Measurements from ENCODE around the gene KCNH6.
A peak's percentile ranks its signal among the peaks of the same experiment; 100 is the strongest.

KCNH6 gene

DNA sequence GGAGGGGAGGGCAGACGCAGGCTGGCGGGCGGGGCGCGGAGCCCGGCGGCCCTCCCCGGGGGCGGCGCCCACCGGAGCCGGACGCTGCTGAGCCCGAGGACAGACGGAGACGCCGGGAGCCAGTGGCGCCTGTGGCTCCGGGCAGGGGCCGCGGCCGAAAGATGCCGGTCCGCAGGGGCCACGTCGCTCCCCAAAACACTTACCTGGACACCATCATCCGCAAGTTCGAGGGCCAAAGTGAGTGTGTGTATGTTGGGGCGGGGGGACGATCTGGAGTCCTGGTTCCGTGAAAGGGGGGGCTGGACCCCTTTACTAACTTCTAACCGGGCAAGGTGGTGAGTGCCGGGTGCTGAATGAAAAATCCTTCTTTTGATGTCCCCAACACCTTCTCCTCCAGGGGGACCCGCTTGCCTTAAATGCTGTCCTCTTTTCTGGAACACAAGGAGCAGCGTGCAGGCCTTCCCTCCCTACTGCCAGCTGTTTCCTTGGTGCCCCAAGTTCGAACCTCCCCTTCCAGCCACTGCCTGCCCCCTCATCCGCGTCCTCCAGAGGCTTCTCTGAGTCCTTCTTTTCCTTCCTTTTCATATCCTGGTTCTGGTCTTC, at the start of gene KCNH6:
Gene KCNH6, plus strand, starts transcription at position 106 of the 603 bp plus-strand sequence. Its CDS starts 56 bp downstream, at position 162.
- Histone ChIP-seq H3K4me1 (ENCODE audit: control insufficient read depth, insufficient read depth, low read length) (peaks cover 5% of the 10 kb centered on the region), H3K36me3 (ENCODE audit: control insufficient read depth, insufficient read depth, low read length) (no peaks in the 10 kb centered on the region), H3K9me3 (ENCODE audit: control insufficient read depth, insufficient read depth, low read length) (no peaks in the 10 kb centered on the region), H3K9ac (ENCODE audit: low read depth, low read length) (no peak within 1 kb of the TSS), H3K4me3 (ENCODE audit: low read depth, low read length) (peak within 1 kb of the TSS; percentile 66), H3K27me3 (ENCODE audit: control insufficient read depth, insufficient read depth, low read length) (peaks cover 6% of the 10 kb centered on the region)

DNA sequence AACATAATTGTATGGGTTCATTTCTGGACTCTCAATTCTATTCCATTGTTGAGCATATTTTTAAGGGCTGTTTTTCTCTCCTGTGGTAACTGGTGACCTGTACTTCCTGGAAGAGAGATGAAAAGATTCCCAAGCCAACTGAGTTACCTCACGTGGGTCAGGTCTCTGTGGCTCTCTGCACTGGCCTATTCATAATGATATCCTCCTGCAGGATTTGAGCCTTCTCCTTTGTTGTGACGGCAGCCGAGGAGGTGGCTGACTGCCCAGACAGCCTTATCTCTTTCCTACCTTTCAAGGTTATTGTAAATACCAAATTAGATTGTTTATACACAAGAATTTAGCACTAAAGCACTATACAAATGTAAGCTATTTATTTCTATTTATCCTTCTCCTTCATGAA, 49.0 kb upstream of the KCNH6 start:
- Histone ChIP-seq H3K4me1 (ENCODE audit: control insufficient read depth, insufficient read depth, low read length) (peaks cover 17% of the 10 kb centered on the region), H3K27me3 (ENCODE audit: control insufficient read depth, insufficient read depth, low read length) (peaks cover 17% of the 10 kb centered on the region), H3K9ac (ENCODE audit: low read depth, low read length) (no peak overlapping the region), H3K36me3 (ENCODE audit: control insufficient read depth, insufficient read depth, low read length) (no peaks in the 10 kb centered on the region), H3K9me3 (ENCODE audit: control insufficient read depth, insufficient read depth, low read length) (no peaks in the 10 kb centered on the region), H3K4me3 (ENCODE audit: low read depth, low read length) (no peak overlapping the region)

DNA sequence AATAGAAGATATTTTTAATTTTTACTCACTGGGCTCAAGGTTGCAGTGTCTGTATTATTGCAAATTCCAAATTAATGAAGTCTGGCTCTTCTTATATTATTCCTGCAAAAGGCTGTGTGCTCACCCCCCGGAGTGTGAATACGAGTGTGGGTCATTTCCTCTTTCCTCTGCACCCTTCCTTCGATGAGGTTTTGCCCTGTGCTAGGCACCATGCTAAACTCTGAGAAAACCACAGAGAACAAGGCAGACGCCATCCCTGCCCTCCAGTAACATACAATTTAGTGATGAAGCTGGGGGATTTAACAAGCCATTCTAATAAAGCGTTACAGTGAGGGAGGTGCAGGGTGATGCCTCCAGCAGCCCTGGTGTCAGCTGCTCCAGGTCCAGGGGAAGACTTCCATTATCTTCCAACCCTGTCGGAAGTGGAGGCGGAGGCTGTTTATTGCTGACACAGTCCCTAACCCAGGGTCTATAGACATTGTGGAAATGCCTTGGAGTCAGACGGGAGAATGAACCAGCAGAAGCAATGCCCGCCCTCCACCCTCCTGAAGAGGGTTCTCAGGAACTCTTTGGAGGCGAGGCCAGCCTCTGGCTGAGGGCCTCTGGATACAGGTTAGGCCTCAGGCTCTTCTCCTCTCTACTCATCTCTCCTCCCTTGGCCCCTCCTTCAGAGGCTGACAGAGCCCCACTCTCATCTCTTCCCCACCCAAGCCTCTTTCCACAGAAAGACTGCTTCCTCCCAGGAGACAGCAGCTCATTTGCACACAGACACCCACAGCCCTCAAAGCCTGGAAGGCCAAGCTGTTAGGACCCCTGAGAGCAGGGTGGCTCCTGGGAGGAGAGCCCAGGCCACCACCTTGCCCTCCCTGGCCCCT, 48.3 kb upstream of the KCNH6 start:
- H3K27me3 ChIP-seq (ENCODE audit: control insufficient read depth, insufficient read depth, low read length): peaks cover 17% of the 10 kb centered on the region
- H3K36me3 ChIP-seq (ENCODE audit: control insufficient read depth, insufficient read depth, low read length): no peaks in the 10 kb centered on the region
- H3K4me3 ChIP-seq (ENCODE audit: low read depth, low read length): no peak overlapping the region
- H3K4me1 ChIP-seq (ENCODE audit: control insufficient read depth, insufficient read depth, low read length): peaks cover 17% of the 10 kb centered on the region
- H3K9ac ChIP-seq (ENCODE audit: low read depth, low read length): no peak overlapping the region
- no peaks in the 10 kb centered on the region for H3K9me3 ChIP-seq (ENCODE audit: control insufficient read depth, insufficient read depth, low read length)

- Histone ChIP-seq H3K27me3 (ENCODE audit: control insufficient read depth, insufficient read depth, low read length) (peaks cover 17% of the 10 kb centered on the region), H3K4me1 (ENCODE audit: control insufficient read depth, insufficient read depth, low read length) (peaks cover 17% of the 10 kb centered on the region), H3K36me3 (ENCODE audit: control insufficient read depth, insufficient read depth, low read length) (no peaks in the 10 kb centered on the region), H3K4me3 (ENCODE audit: low read depth, low read length) (peak overlapping the region; percentile 53), H3K9ac (ENCODE audit: low read depth, low read length) (no peak overlapping the region), H3K9me3 (ENCODE audit: control insufficient read depth, insufficient read depth, low read length) (no peaks in the 10 kb centered on the region)
These were observed 47.4 kb upstream of the KCNH6 start for GRCh38 chr17:63475491-63476412.

DNA sequence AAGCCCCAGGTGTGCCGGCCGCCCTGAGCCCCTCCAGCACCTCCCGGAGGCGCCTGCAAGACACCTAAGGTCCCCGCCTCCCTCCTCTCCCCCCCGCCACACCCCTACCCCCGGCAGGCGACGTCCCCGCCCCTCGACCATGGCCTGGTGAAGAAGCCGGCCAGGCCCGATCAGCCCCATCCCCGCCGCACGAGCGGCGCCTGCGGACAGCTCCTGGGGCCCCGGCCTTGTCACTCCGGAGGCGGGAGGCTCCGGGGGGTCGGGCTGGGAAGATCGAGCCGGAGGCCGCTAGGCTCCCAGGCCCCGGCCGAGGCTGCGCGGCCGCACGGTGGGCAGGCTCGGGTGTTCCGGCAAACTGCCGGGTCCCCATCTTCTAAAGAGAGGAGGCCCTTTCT, 46.7 kb upstream of the KCNH6 start:
- Histone ChIP-seq H3K36me3 (ENCODE audit: control insufficient read depth, insufficient read depth, low read length) (no peaks in the 10 kb centered on the region), H3K27me3 (ENCODE audit: control insufficient read depth, insufficient read depth, low read length) (peaks cover 17% of the 10 kb centered on the region), H3K9me3 (ENCODE audit: control insufficient read depth, insufficient read depth, low read length) (no peaks in the 10 kb centered on the region), H3K4me1 (ENCODE audit: control insufficient read depth, insufficient read depth, low read length) (peaks cover 17% of the 10 kb centered on the region), H3K9ac (ENCODE audit: low read depth, low read length) (no peak overlapping the region), H3K4me3 (ENCODE audit: low read depth, low read length) (peak overlapping the region; percentile 53)

- H3K27me3 ChIP-seq (ENCODE audit: control insufficient read depth, insufficient read depth, low read length): peaks cover 17% of the 10 kb centered on the region
- H3K4me1 ChIP-seq (ENCODE audit: control insufficient read depth, insufficient read depth, low read length): peaks cover 17% of the 10 kb centered on the region
- H3K9me3 ChIP-seq (ENCODE audit: control insufficient read depth, insufficient read depth, low read length): no peaks in the 10 kb centered on the region
- H3K9ac ChIP-seq (ENCODE audit: low read depth, low read length): no peak within 1 kb of the TSS
- no peaks in the 10 kb centered on the region for H3K36me3 ChIP-seq (ENCODE audit: control insufficient read depth, insufficient read depth, low read length)
- H3K4me3 ChIP-seq (ENCODE audit: low read depth, low read length): peak within 1 kb of the TSS; percentile 73
These were observed 46.2 kb upstream of the KCNH6 start, which contains the start of gene ACE for GRCh38 chr17:63476854-63477479. Gene ACE (plus strand): TSS chr17:63477061. CDS start chr17:63477095, 34 bp downstream.

- H3K4me1 ChIP-seq (ENCODE audit: control insufficient read depth, insufficient read depth, low read length): peaks cover 17% of the 10 kb centered on the region
- H3K4me3 ChIP-seq (ENCODE audit: low read depth, low read length): peak overlapping the region; percentile 73
- H3K27me3 ChIP-seq (ENCODE audit: control insufficient read depth, insufficient read depth, low read length): peaks cover 17% of the 10 kb centered on the region
- no peak overlapping the region for H3K9ac ChIP-seq (ENCODE audit: low read depth, low read length)
- no peaks in the 10 kb centered on the region for H3K9me3 ChIP-seq (ENCODE audit: control insufficient read depth, insufficient read depth, low read length)
- H3K36me3 ChIP-seq (ENCODE audit: control insufficient read depth, insufficient read depth, low read length): no peaks in the 10 kb centered on the region
These were observed 45.4 kb upstream of the KCNH6 start for GRCh38 chr17:63477480-63478440.

DNA sequence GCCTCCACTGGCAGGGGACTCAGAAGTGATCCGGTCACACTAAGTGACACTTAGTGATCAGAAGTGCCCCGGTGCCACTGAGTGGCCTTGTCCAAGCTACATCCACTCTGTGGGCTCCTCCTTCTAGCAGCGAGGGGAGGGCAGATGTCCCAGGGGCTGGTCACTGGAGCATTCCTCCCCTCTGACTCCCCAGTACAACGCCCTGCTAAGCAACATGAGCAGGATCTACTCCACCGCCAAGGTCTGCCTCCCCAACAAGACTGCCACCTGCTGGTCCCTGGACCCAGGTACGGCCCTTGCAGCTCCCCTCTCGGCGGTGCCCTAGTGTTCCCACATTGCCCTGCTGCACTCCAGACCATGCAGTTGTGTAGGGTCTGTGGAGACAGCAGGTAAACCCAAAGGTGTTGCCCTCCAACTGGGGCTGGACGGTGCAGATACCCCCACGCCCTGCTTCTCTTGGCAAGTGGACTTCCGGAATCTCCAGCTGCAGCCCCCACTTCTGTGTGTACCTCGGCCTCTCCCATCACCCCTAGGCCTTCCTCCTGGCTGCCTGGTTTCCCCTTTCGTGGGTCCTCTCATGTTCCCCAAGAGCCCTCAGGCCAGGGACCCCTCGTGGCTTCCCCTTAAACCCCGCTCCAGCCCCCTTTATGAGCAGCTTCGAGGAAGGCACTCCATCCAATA, 44.2 kb upstream of the KCNH6 start:
- H3K36me3 ChIP-seq (ENCODE audit: control insufficient read depth, insufficient read depth, low read length): no peaks in the 10 kb centered on the region
- peak overlapping the region; percentile 3 for H3K4me3 ChIP-seq (ENCODE audit: low read depth, low read length)
- H3K27me3 ChIP-seq (ENCODE audit: control insufficient read depth, insufficient read depth, low read length): peaks cover 17% of the 10 kb centered on the region
- H3K9me3 ChIP-seq (ENCODE audit: control insufficient read depth, insufficient read depth, low read length): no peaks in the 10 kb centered on the region
- no peak overlapping the region for H3K9ac ChIP-seq (ENCODE audit: low read depth, low read length)
- peaks cover 17% of the 10 kb centered on the region for H3K4me1 ChIP-seq (ENCODE audit: control insufficient read depth, insufficient read depth, low read length)

- no peaks in the 10 kb centered on the region for H3K36me3 ChIP-seq (ENCODE audit: control insufficient read depth, insufficient read depth, low read length)
- peaks cover 17% of the 10 kb centered on the region for H3K4me1 ChIP-seq (ENCODE audit: control insufficient read depth, insufficient read depth, low read length)
- no peak overlapping the region for H3K9ac ChIP-seq (ENCODE audit: low read depth, low read length)
- no peak overlapping the region for H3K4me3 ChIP-seq (ENCODE audit: low read depth, low read length)
- H3K27me3 ChIP-seq (ENCODE audit: control insufficient read depth, insufficient read depth, low read length): peaks cover 17% of the 10 kb centered on the region
- no peaks in the 10 kb centered on the region for H3K9me3 ChIP-seq (ENCODE audit: control insufficient read depth, insufficient read depth, low read length)
These were observed 43.5 kb upstream of the KCNH6 start for GRCh38 chr17:63479495-63480184.
